ENCODE data around the gene KCNQ5.

The KCNQ5 gene

DNA sequence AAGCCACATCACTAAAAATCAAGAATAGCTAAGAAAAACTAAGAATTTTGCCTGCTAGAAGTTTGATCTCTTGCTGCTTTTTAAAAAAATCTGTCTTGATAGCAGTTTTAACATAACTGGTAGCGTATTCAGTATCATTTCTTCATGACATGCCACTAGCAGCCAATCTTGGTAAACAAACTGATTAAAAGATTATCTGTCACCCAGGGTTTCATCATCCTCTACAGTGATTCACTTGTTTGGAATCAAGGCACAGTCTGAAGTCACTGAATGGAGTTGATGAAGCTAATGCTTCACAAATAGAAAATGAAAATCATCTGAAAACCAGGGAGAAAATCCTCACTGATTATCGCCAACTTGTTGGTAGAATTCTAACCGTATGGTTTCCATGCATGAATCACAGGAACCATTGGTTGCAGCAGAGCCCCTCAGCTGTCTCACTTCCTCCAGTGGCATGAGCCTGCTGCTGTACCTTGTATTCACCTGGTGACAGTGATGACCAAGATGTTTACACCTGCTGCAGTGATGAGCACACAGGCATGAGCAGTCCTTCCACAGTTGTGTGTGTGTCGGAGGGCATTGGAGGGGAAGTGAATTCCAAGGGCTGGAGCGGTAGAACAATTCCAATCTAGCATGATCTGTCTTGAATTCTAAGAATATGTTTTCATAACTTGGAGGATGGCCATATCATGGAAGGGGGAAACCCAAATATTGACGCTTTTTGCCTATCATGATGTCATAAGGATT is 328.4 kb downstream of the KCNQ5 start:
- no peak overlapping the region for H3K27ac ChIP-seq (ENCODE audit: low read depth, low read length)
- no peaks in the 10 kb centered on the region for H3K4me1 ChIP-seq (ENCODE audit: control insufficient read depth, insufficient read depth, low read length)
- H3K4me3 ChIP-seq (ENCODE audit: low read depth, low read length): no peak overlapping the region
- no peak overlapping the region for H3K9ac ChIP-seq (ENCODE audit: low read depth, low read length)
- no peaks in the 10 kb centered on the region for H3K9me3 ChIP-seq (ENCODE audit: control insufficient read depth, insufficient read depth, low read length)
- no peaks in the 10 kb centered on the region for H3K36me3 ChIP-seq (ENCODE audit: control insufficient read depth, insufficient read depth, low read length)
- H3K27me3 ChIP-seq (ENCODE audit: control insufficient read depth, insufficient read depth, low read length): no peaks in the 10 kb centered on the region

DNA sequence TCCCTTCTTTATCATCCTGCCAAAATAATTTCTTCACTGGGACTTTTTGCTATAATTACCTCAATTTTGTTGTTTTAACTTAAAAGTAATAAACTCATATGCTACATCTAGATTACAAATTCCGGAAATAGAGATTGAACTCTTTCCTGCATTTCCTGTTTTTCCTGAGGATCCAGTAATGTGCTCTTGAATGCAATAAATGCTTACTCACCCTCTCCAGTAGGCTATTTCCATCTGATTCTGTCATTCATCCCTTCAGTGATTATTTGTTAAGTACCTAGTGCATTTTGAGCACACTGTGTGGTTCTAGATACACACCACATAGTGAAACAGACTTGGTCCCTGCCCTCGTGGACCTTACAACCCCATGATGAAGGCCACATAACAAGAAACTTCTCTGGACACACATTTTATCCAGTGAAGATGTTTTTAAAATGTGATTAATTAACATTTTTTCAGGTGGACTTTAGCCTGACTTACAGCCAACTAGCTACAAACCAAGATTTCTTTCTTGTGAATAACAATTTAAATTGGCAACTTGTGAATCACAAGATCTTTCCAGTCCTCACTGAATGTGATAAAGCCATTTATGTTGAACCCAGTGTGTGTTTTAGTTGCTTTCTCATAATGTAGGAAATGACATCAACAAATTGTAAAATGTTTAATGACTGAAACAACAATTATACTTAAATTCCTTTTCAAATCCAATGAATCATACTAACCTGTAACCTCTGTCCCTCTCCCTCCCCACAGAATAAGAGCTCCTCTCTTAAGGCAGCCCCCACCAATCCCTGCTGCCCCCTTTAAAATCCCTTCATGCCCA is 331.2 kb downstream of the KCNQ5 start:
- H3K36me3 ChIP-seq (ENCODE audit: control insufficient read depth, insufficient read depth, low read length): no peaks in the 10 kb centered on the region
- no peak overlapping the region for H3K27ac ChIP-seq (ENCODE audit: low read depth, low read length)
- H3K4me3 ChIP-seq (ENCODE audit: low read depth, low read length): no peak overlapping the region
- H3K27me3 ChIP-seq (ENCODE audit: control insufficient read depth, insufficient read depth, low read length): no peaks in the 10 kb centered on the region
- no peak overlapping the region for H3K9ac ChIP-seq (ENCODE audit: low read depth, low read length)
- peaks cover 9% of the 10 kb centered on the region for H3K4me1 ChIP-seq (ENCODE audit: control insufficient read depth, insufficient read depth, low read length)
- no peaks in the 10 kb centered on the region for H3K9me3 ChIP-seq (ENCODE audit: control insufficient read depth, insufficient read depth, low read length)

DNA sequence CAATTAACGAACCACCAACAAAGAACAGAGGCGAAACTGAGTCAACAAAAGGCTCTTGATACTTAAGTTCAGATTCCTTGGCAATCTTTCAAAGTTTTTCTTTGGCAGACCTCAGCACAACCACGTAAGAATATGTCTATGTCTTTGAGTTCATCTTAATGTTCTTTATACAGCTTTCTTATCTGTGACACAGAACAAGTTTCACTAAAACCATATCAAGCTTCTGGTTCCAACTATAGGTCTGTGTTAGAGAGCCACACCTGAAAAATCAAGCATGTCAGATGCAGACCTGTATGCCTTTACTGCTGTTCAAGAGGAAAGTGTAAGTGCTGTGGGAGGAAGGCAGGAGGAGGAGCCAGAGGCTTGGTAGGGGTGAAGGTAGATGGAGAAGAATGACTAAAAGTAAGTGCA is 332.1 kb downstream of the KCNQ5 start:
- Histone ChIP-seq H3K4me3 (ENCODE audit: low read depth, low read length) (no peak overlapping the region), H3K9ac (ENCODE audit: low read depth, low read length) (no peak overlapping the region), H3K36me3 (ENCODE audit: control insufficient read depth, insufficient read depth, low read length) (no peaks in the 10 kb centered on the region), H3K4me1 (ENCODE audit: control insufficient read depth, insufficient read depth, low read length) (peaks cover 9% of the 10 kb centered on the region), H3K27ac (ENCODE audit: low read depth, low read length) (no peak overlapping the region), H3K9me3 (ENCODE audit: control insufficient read depth, insufficient read depth, low read length) (no peaks in the 10 kb centered on the region), H3K27me3 (ENCODE audit: control insufficient read depth, insufficient read depth, low read length) (no peaks in the 10 kb centered on the region)

DNA sequence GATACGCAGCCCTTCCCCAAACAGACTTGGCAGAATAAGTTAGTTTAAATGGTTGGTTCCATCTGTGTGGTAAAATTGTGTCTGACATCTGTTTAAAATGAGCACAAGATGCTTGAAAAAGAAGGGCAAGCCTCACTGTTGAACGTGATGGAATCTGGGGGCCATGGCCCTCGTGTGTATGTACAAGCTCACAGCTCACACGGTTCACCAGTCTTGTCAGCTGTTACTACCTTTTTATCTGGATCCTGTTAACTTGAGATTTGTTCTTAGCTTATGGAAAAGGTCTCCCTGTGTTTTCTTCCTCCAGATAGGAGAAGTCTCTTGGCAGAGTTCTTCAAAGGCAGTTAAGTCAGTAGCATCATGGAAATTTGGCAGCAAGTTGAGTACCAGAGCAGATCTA is 332.9 kb downstream of the KCNQ5 start:
- no peak overlapping the region for H3K9ac ChIP-seq (ENCODE audit: low read depth, low read length)
- no peak overlapping the region for H3K27ac ChIP-seq (ENCODE audit: low read depth, low read length)
- no peak overlapping the region for H3K4me3 ChIP-seq (ENCODE audit: low read depth, low read length)
- H3K9me3 ChIP-seq (ENCODE audit: control insufficient read depth, insufficient read depth, low read length): no peaks in the 10 kb centered on the region
- H3K27me3 ChIP-seq (ENCODE audit: control insufficient read depth, insufficient read depth, low read length): no peaks in the 10 kb centered on the region
- H3K36me3 ChIP-seq (ENCODE audit: control insufficient read depth, insufficient read depth, low read length): no peaks in the 10 kb centered on the region
- H3K4me1 ChIP-seq (ENCODE audit: control insufficient read depth, insufficient read depth, low read length): peaks cover 9% of the 10 kb centered on the region

DNA sequence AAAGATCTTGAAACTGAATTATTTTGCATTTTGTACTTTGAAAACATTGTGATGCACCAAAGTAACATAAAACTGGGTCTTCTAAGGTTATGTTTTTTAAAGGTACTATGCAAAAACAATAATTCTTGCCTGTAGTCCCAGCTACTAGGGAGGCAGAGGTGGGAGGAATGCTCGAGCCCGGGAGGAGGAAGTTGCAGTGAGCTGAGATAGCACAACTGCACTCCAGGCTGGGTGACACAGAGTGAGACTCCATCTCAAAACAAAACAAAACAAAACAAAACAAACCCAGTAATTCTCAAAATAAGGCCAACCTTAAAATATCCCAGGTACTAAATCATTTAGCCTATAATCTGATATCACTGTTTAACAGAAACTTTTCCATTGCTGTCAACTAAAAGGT is 333.8 kb downstream of the KCNQ5 start:
- Histone ChIP-seq H3K9ac (ENCODE audit: low read depth, low read length) (no peak overlapping the region), H3K4me3 (ENCODE audit: low read depth, low read length) (no peak overlapping the region), H3K9me3 (ENCODE audit: control insufficient read depth, insufficient read depth, low read length) (no peaks in the 10 kb centered on the region), H3K27me3 (ENCODE audit: control insufficient read depth, insufficient read depth, low read length) (no peaks in the 10 kb centered on the region), H3K27ac (ENCODE audit: low read depth, low read length) (no peak overlapping the region), H3K36me3 (ENCODE audit: control insufficient read depth, insufficient read depth, low read length) (no peaks in the 10 kb centered on the region), H3K4me1 (ENCODE audit: control insufficient read depth, insufficient read depth, low read length) (peaks cover 9% of the 10 kb centered on the region)

DNA sequence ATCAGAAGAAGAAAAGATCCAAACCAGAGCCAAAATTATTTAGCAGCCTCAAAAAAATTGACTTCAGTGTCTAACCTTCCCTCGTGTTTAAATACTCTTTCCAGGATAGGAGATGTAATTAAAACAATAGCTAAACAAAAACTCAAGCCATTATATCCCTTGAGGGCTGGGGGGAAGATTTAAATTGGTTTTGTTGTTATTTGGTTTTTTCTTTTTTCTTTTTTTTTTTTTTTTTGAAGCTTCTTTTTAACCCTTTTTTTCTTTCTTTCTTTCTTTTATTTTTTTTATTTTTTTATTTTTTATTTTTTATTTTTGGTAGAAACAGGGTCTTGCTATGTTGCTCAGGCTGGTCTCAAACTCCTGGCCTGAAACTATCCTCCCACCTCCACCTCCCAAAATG is 334.4 kb downstream of the KCNQ5 start:
- Histone ChIP-seq H3K27me3 (ENCODE audit: control insufficient read depth, insufficient read depth, low read length) (no peaks in the 10 kb centered on the region), H3K9me3 (ENCODE audit: control insufficient read depth, insufficient read depth, low read length) (no peaks in the 10 kb centered on the region), H3K36me3 (ENCODE audit: control insufficient read depth, insufficient read depth, low read length) (no peaks in the 10 kb centered on the region), H3K27ac (ENCODE audit: low read depth, low read length) (no peak overlapping the region), H3K4me1 (ENCODE audit: control insufficient read depth, insufficient read depth, low read length) (peaks cover 9% of the 10 kb centered on the region), H3K9ac (ENCODE audit: low read depth, low read length) (no peak overlapping the region), H3K4me3 (ENCODE audit: low read depth, low read length) (no peak overlapping the region)

DNA sequence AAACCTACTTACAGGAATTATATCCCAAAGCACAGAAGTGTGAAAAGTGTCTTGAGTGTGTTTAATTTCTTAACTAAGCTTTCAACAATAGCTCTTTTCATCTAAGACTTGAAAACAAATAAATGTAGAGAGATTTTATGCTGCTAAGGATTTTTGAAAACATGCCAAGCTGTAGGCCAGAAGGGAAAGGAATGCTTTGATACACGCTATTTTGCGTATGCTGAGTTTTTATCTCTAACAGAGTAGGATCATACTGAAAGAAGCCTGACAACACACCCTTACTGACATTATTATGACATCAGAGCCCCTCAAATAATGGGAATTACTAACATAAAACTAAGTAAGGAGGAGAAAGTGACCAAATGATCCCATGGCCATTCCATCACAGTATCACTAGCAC is 338.0 kb downstream of the KCNQ5 start:
- H3K9ac ChIP-seq (ENCODE audit: low read depth, low read length): no peak overlapping the region
- H3K27me3 ChIP-seq (ENCODE audit: control insufficient read depth, insufficient read depth, low read length): no peaks in the 10 kb centered on the region

DNA sequence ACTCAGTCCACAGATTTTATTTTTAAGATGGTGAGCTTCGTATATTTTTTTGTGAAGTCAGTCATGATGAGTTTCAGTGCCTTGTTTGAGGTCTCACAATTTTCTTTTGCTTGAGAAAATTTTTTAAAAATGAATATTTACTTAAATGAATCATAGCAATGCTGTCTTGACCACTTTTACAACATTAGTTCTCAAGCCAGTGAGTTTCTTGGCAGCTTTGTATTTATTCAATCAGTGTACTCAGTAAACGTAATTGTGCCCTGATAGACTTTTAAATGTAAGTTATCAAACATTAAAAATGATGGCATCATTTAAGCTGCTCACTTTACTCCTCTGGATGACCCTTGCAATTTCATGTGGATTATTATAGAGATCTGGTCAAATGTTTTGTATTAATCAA is 342.1 kb downstream of the KCNQ5 start:
- Histone ChIP-seq H3K4me3 (ENCODE audit: low read depth, low read length) (no peak overlapping the region), H3K4me1 (ENCODE audit: control insufficient read depth, insufficient read depth, low read length) (no peaks in the 10 kb centered on the region), H3K27me3 (ENCODE audit: control insufficient read depth, insufficient read depth, low read length) (no peaks in the 10 kb centered on the region), H3K27ac (ENCODE audit: low read depth, low read length) (no peak overlapping the region), H3K9me3 (ENCODE audit: control insufficient read depth, insufficient read depth, low read length) (no peaks in the 10 kb centered on the region), H3K9ac (ENCODE audit: low read depth, low read length) (no peak overlapping the region), H3K36me3 (ENCODE audit: control insufficient read depth, insufficient read depth, low read length) (no peaks in the 10 kb centered on the region)

More for the DNA sequence above, 338.0 kb downstream of the KCNQ5 start:
- H3K9me3 ChIP-seq (ENCODE audit: control insufficient read depth, insufficient read depth, low read length): no peaks in the 10 kb centered on the region
- H3K36me3 ChIP-seq (ENCODE audit: control insufficient read depth, insufficient read depth, low read length): no peaks in the 10 kb centered on the region
- H3K4me3 ChIP-seq (ENCODE audit: low read depth, low read length): no peak overlapping the region
- H3K27ac ChIP-seq (ENCODE audit: low read depth, low read length): no peak overlapping the region
- H3K4me1 ChIP-seq (ENCODE audit: control insufficient read depth, insufficient read depth, low read length): peaks cover 9% of the 10 kb centered on the region

DNA sequence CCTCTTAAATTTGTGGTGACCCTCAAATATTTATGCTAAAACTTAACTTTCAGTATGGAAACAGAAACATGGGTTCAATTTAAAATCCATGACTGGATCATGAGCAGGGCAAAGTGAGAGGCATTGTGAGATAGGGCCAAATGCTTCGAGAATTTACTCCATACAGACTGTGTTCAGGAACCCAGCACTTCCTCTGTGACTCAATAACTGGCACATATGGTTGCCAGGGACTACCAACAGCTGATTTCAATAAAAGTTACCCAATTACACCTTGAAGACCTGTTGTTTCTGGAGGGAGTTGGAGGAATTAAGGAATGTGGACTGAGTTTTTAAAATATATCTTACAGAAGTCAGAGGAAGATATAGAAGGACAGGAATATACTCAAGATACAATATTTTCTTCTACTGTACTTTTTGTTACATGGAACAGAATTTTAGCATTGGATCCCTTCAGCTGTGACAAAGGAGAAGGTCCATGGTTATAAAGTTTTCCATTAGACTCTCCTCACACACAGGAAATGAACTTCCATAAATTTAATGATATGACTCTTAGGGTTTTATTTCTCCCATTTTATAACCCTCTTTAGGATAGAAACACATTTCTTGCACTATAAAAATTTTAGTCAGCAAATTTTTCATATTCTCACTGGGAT is 344.9 kb downstream of the KCNQ5 start:
- no peaks in the 10 kb centered on the region for H3K9me3 ChIP-seq (ENCODE audit: control insufficient read depth, insufficient read depth, low read length)
- no peak overlapping the region for H3K9ac ChIP-seq (ENCODE audit: low read depth, low read length)
- no peak overlapping the region for H3K4me3 ChIP-seq (ENCODE audit: low read depth, low read length)
- no peak overlapping the region for H3K27ac ChIP-seq (ENCODE audit: low read depth, low read length)
- no peaks in the 10 kb centered on the region for H3K36me3 ChIP-seq (ENCODE audit: control insufficient read depth, insufficient read depth, low read length)
- H3K27me3 ChIP-seq (ENCODE audit: control insufficient read depth, insufficient read depth, low read length): no peaks in the 10 kb centered on the region
- H3K4me1 ChIP-seq (ENCODE audit: control insufficient read depth, insufficient read depth, low read length): no peaks in the 10 kb centered on the region

DNA sequence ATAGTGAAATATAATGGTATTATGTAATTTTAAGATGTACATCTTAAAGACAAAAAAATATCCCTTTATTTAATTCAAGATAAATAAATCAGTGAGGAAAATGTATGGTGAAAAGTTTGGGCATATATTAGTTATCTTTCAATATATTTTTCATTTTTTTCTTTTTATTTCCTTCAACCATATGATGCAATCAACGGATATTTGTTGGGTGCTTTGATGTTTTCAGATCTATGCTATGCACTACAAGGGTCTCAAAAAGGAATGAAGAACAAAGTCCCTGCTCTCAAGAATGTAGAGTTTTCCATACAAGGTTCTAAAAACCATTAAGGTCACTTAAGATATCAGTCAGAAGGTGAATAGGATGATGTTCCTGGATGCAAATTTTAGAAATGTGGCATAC is 345.5 kb downstream of the KCNQ5 start:
- Histone ChIP-seq H3K9ac (ENCODE audit: low read depth, low read length) (no peak overlapping the region), H3K4me1 (ENCODE audit: control insufficient read depth, insufficient read depth, low read length) (no peaks in the 10 kb centered on the region), H3K9me3 (ENCODE audit: control insufficient read depth, insufficient read depth, low read length) (no peaks in the 10 kb centered on the region), H3K4me3 (ENCODE audit: low read depth, low read length) (no peak overlapping the region), H3K36me3 (ENCODE audit: control insufficient read depth, insufficient read depth, low read length) (no peaks in the 10 kb centered on the region), H3K27ac (ENCODE audit: low read depth, low read length) (no peak overlapping the region), H3K27me3 (ENCODE audit: control insufficient read depth, insufficient read depth, low read length) (no peaks in the 10 kb centered on the region)

DNA sequence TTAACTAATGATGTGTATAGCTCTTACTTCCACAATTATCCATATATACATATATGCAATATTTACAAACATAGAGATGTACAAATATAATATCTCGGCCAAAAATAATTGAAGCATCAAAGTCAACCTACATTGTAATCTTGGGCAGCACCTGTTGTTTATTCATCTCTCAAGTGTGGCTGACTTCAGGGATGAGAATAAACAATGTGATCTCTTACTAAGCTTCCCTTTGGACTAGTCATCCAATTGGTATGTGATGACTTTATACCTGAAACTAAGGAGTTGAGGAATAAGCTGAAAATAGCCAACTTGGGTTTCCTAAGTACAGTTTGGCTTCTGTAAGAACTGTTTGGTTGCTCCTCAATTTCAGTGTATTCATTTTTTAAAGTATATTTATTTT is 346.8 kb downstream of the KCNQ5 start:
- H3K27ac ChIP-seq (ENCODE audit: low read depth, low read length): no peak overlapping the region

More for the DNA sequence above, 346.8 kb downstream of the KCNQ5 start:
- Histone ChIP-seq H3K4me3 (ENCODE audit: low read depth, low read length) (no peak overlapping the region), H3K4me1 (ENCODE audit: control insufficient read depth, insufficient read depth, low read length) (no peaks in the 10 kb centered on the region), H3K9me3 (ENCODE audit: control insufficient read depth, insufficient read depth, low read length) (no peaks in the 10 kb centered on the region), H3K9ac (ENCODE audit: low read depth, low read length) (no peak overlapping the region), H3K36me3 (ENCODE audit: control insufficient read depth, insufficient read depth, low read length) (no peaks in the 10 kb centered on the region), H3K27me3 (ENCODE audit: control insufficient read depth, insufficient read depth, low read length) (no peaks in the 10 kb centered on the region)

Measured in HUES48 (cell line).